ENCODE data around the gene MACROD2.

GRCh38 chr20:15239542-15240206, 1244.4 kb downstream of the MACROD2 start:
- no peak for TF ChIP-seq EZH2 (IDR thresholded peaks at IDR 0.05; ENCODE audit: low read length)
- TF ChIP-seq, protein P1, sequence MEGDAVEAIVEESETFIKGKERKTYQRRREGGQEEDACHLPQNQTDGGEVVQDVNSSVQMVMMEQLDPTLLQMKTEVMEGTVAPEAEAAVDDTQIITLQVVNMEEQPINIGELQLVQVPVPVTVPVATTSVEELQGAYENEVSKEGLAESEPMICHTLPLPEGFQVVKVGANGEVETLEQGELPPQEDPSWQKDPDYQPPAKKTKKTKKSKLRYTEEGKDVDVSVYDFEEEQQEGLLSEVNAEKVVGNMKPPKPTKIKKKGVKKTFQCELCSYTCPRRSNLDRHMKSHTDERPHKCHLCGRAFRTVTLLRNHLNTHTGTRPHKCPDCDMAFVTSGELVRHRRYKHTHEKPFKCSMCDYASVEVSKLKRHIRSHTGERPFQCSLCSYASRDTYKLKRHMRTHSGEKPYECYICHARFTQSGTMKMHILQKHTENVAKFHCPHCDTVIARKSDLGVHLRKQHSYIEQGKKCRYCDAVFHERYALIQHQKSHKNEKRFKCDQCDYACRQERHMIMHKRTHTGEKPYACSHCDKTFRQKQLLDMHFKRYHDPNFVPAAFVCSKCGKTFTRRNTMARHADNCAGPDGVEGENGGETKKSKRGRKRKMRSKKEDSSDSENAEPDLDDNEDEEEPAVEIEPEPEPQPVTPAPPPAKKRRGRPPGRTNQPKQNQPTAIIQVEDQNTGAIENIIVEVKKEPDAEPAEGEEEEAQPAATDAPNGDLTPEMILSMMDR (optimal IDR thresholded peaks at IDR 0.05 in 1 of 3, IDR thresholded peaks at IDR 0.05 in 1 of 3, conservative IDR thresholded peaks at IDR 0.05 in 1 of 3; ENCODE audit: extremely low read depth in 1 of 3, insufficient read depth in 2 of 3, low read length in 3 of 3) = no peak
